LoVo (cell line): ENCODE data around the gene STXBP6.

Source experiments
- DNase-seq: peaks from one replicate; pipeline ENCODE4 v3.0.0-alpha.2; 2016; ENCODE audit warnings: low spot score

STXBP6 gene

GRCh38 chr14:25052385-25052784 is 2.4 kb upstream of the STXBP6 start:
- no peak for DNase-seq

- no peak for DNase-seq
Observed at GRCh38 chr14:25050269-25051150, 563 bp upstream of the STXBP6 start.

GRCh38 chr14:25049093-25049567 is 817 bp downstream of the STXBP6 start:
- no peak for DNase-seq

- no peak for DNase-seq
Observed at GRCh38 chr14:25048170-25049016, 1.6 kb downstream of the STXBP6 start.

GRCh38 chr14:25046301-25046943 is 3.5 kb downstream of the STXBP6 start:
- DNase-seq, result no peak

- DNase-seq, result no peak
Observed at GRCh38 chr14:25044106-25044698, 5.7 kb downstream of the STXBP6 start.

GRCh38 chr14:25042362-25043299 is 7.3 kb downstream of the STXBP6 start:
- peak; percentile 48 for DNase-seq

GRCh38 chr14:25041898-25042297 is 8.0 kb downstream of the STXBP6 start:
- DNase-seq, result no peak

GRCh38 chr14:25041484-25041883 is 8.5 kb downstream of the STXBP6 start:
- peak; percentile 24 for DNase-seq

GRCh38 chr14:25039933-25040332 is 10.0 kb downstream of the STXBP6 start:
- DNase-seq, result no peak

- no peak for DNase-seq
Observed at GRCh38 chr14:25038044-25038668, 11.8 kb downstream of the STXBP6 start.

- no peak for DNase-seq
Observed at GRCh38 chr14:25037032-25037431, 12.9 kb downstream of the STXBP6 start.

- DNase-seq, result peak; percentile 65
Observed at GRCh38 chr14:25034803-25035681, 14.9 kb downstream of the STXBP6 start.

GRCh38 chr14:25033358-25033757 is 16.6 kb downstream of the STXBP6 start:
- no peak for DNase-seq

GRCh38 chr14:25032092-25032784 is 17.7 kb downstream of the STXBP6 start:
- DNase-seq, result peak; percentile 49

GRCh38 chr14:25026476-25027137 is 23.3 kb downstream of the STXBP6 start:
- DNase-seq, result no peak

- no peak for DNase-seq
Observed at GRCh38 chr14:25019892-25020291, 30.1 kb downstream of the STXBP6 start.

GRCh38 chr14:25017562-25017961 is 32.4 kb downstream of the STXBP6 start:
- no peak for DNase-seq
